B cell (primary cell): ENCODE measurements around the gene COL6A1. TPM values are rescaled to one million over a fixed set of nuclear protein-coding genes. Genes with fewer than 3 reads are reported as not detected.
"Not testable (repeated sequence)": the region's sequence is repeated elsewhere in the genome, so short reads cannot be mapped to it uniquely, and the experiment has no call there.

Source experiments
- ATAC-seq: fragments of 200-7000 bp; cut with Tn5 transposase; one replicate; pipeline ENCODE4 v1.10.0; 2021; ENCODE audit warnings: low read depth, mild to moderate bottlenecking, moderate number of reproducible peaks, moderate library complexity
- CTCF ChIA-PET: fragments of 350-600 bp; sonication (Branson Sonifier 250); formaldehyde crosslinking; loops from one replicate; lab custom pipeline; 2021; ENCODE audit warnings: antibody characterized with exemption, inconsistent platforms; lab: Charles Lee
- POLR2A ChIA-PET: fragments of 350-600 bp; sonication (Branson Sonifier 250); formaldehyde crosslinking; loops from one replicate; lab custom pipeline; 2021; ENCODE audit warnings: antibody characterized with exemption; lab: Charles Lee
- DNase-seq: peaks from one replicate; pipeline ENCODE4 v3.0.0; 2013
- H2AFZ ChIP-seq: 2 replicates; pipeline ENCODE4 v1.6.1; 2012; ENCODE audit warnings: mild to moderate bottlenecking, low read depth, low read length; ENCODE audit not compliant: insufficient read depth, poor library complexity, severe bottlenecking
- H3K27ac ChIP-seq, 2 donors: 1 replicate in 1 of 2; 2 replicates in 1 of 2; pipeline ENCODE4 v1.5.1; 2012 to 2013; ENCODE audit warnings: low read length in 2 of 2, mild to moderate bottlenecking in 2 of 2, moderate library complexity in 1 of 2
- H3K27me3 ChIP-seq, 4 experiments: fragments of 200-600 bp in 1 of 4; sonication (generic) in 1 of 4; replicated peaks in 1 of 4; 1 replicate in 2 of 4; 2 replicates in 2 of 4; pipeline versions ENCODE4 v1.6.1 to v1.7.0; 2013 to 2016; ENCODE audit warnings: low read length in 3 of 4, mild to moderate bottlenecking in 2 of 4, mixed read lengths in 1 of 4, moderate library complexity in 1 of 4; ENCODE audit not compliant: insufficient read depth in 4 of 4, control insufficient read depth in 3 of 4; ENCODE audit errors: control extremely low read depth in 1 of 4
- H3K36me3 ChIP-seq, 2 experiments: replicated peaks in 1 of 2; 1 replicate in 1 of 2; 2 replicates in 1 of 2; pipeline versions ENCODE4 v1.6.1 to v1.7.1; 2013; ENCODE audit warnings: low read length in 1 of 2; ENCODE audit not compliant: insufficient read depth in 2 of 2, control insufficient read depth in 1 of 2; ENCODE audit errors: control extremely low read depth in 1 of 2, extremely low read depth in 1 of 2
- H3K4me1 ChIP-seq, 2 donors: fragments of 200-600 bp in 1 of 2; sonication (generic) in 1 of 2; 1 replicate in 1 of 2; 2 replicates in 1 of 2; pipeline versions ENCODE4 v1.5.1 to v1.6.1; 2013 to 2017; ENCODE audit warnings: low read length in 2 of 2; ENCODE audit not compliant: control insufficient read depth in 2 of 2, insufficient read depth in 2 of 2
- H3K4me2 ChIP-seq: replicated peaks from 2 replicates; pipeline ENCODE3; 2012; ENCODE audit warnings: mild to moderate bottlenecking, low read depth, low read length; ENCODE audit not compliant: poor library complexity, severe bottlenecking
- H3K4me3 ChIP-seq, 5 experiments: fragments of 200-600 bp in 1 of 5; sonication (generic) in 1 of 5; 1 replicate in 3 of 5; 2 replicates in 2 of 5; pipeline versions ENCODE4 v1.5.1 to v1.7.0; 2011 to 2016; ENCODE audit warnings: low read length in 4 of 5, mild to moderate bottlenecking in 4 of 5, low read depth in 2 of 5, control low read depth in 1 of 5, moderate library complexity in 1 of 5; ENCODE audit not compliant: insufficient read depth in 1 of 5; ENCODE audit errors: control extremely low read depth in 1 of 5, extremely low read depth in 1 of 5
- H3K79me2 ChIP-seq: fragments of 200-600 bp; sonication (generic); one replicate; pipeline ENCODE4 v1.6.0; 2016; ENCODE audit warnings: low read length; ENCODE audit not compliant: control insufficient read depth, insufficient read depth
- H3K9ac ChIP-seq: fragments of 200-600 bp; sonication (generic); 2 replicates; pipeline ENCODE4 v1.6.1; 2017; ENCODE audit warnings: mild to moderate bottlenecking, low read length, moderate library complexity
- H3K9me3 ChIP-seq, 3 donors: one replicate each; pipeline versions ENCODE4 v1.6.1 to v1.7.1; 2013; ENCODE audit warnings: low read length in 2 of 3; ENCODE audit not compliant: control insufficient read depth in 2 of 3, insufficient read depth in 1 of 3; ENCODE audit errors: control extremely low read depth in 1 of 3
- H4K20me1 ChIP-seq: 2 replicates; pipeline ENCODE4 v1.6.0; 2012; ENCODE audit warnings: mild to moderate bottlenecking, low read length; ENCODE audit not compliant: insufficient read depth, control insufficient read depth, poor library complexity, severe bottlenecking
- H3K27ac Mint-ChIP-seq: one replicate; pipeline ENCODE4 v1.8.0; 2021; ENCODE audit warnings: mixed read lengths
- H3K27me3 Mint-ChIP-seq: one replicate; pipeline ENCODE4 v1.8.0; 2021; ENCODE audit warnings: mixed read lengths
- H3K4me1 Mint-ChIP-seq: one replicate; pipeline ENCODE4 v1.8.0; 2021; ENCODE audit warnings: mixed read lengths
- H3K4me3 Mint-ChIP-seq: one replicate; pipeline ENCODE4 v1.8.0; 2021; ENCODE audit warnings: mixed read lengths
- H3K9me3 Mint-ChIP-seq: one replicate; pipeline ENCODE4 v1.8.0; 2022; ENCODE audit warnings: mixed read lengths; ENCODE audit not compliant: insufficient read depth
- EZH2 ChIP-seq: IDR thresholded peaks from 2 replicates; pipeline ENCODE4 v1.6.1; 2012; ENCODE audit warnings: borderline replicate concordance, low read depth, mild to moderate bottlenecking, moderate library complexity, low read length; ENCODE audit not compliant: insufficient read depth, poor library complexity, severe bottlenecking
- WGBS: methylation state at CpG from one replicate; pipeline ENCODE4 v1.1.5; 2013; ENCODE audit warnings: missing lambda C conversion rate; ENCODE audit not compliant: insufficient coverage; 5-methylcytosine and 5-hydroxymethylcytosine counted together
- intact Hi-C: fragments of 100-400 bp; cut with micrococcal nuclease; formaldehyde crosslinking; loops from one replicate; pipeline ENCODE4 v1.10.0; 2022
- polyA plus RNA-seq: library from polyadenylated mRNA; depleted of rRNA; stranded (reverse); fragments of >200 nt; gene quantifications from 2 replicates; pipeline ENCODE4 v1.2.3, GENCODE V29; 2012
- total RNA-seq, 2 donors: library from RNA; stranded (reverse); fragments of 120-200 nt in 1 of 2; gene quantifications; 1 replicate in 1 of 2; 2 replicates in 1 of 2; pipeline versions ENCODE4 v1.2.3 to v1.2.4, GENCODE V29; 2013 to 2022
- TF ChIP-seq, protein P1 (sequence below): fragments of 200-600 bp; IDR thresholded peaks from one replicate; pipeline ENCODE4 v1.8.0; 2022; ENCODE audit warnings: antibody characterized with exemption, mild to moderate bottlenecking

Gene COL6A1
- total and polyA plus RNA-seq, 2 donors (not counting 1 experiment from before 2014, with no cell fraction given), result 0.39 to 0.67 TPM

DNA sequence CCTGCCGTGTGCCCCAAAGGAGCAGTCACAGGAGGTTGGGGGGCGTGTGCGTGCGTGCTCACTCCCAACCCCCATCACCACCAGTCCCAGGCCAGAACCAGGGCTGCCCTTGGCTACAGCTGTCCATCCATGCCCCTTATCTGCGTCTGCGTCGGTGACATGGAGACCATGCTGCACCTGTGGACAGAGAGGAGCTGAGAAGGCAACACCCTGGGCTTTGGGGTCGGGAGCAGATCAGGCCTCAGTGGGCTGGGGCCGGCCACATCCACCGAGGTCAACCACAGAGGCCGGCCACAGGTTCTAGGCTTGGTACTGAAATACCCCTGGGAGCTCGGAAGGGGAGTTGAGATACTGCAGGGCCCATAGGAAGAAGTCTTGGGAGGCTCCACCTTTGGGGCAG lies 23.5 kb downstream of the COL6A1 start:
- Mint-ChIP-seq H3K4me3 (no peak overlapping the region), H3K9me3 (peaks cover 3% of the 10 kb centered on the region), H3K27me3 (no peaks in the 10 kb centered on the region), H3K4me1 (no peaks in the 10 kb centered on the region), H3K27ac (no peak overlapping the region)
- intact Hi-C loops, result no loop called here
- Histone ChIP-seq H3K4me1 (no peaks in the 10 kb centered on the region), H3K36me3 (no peaks in the 10 kb centered on the region), H3K9me3 (peaks cover 0 to 66% (median 0%) of the 10 kb centered on the region in 3 donors), H3K4me2 (no peak overlapping the region), H3K4me3 (no peak overlapping the region), H3K27me3 (no peaks in the 10 kb centered on the region), H2AFZ (no peak overlapping the region), H3K27ac (no peak overlapping the region), H3K9ac (no peak overlapping the region), H4K20me1 (no peaks in the 10 kb centered on the region), H3K79me2 (no peaks in the 10 kb centered on the region)
- TF ChIP-seq, protein P1, sequence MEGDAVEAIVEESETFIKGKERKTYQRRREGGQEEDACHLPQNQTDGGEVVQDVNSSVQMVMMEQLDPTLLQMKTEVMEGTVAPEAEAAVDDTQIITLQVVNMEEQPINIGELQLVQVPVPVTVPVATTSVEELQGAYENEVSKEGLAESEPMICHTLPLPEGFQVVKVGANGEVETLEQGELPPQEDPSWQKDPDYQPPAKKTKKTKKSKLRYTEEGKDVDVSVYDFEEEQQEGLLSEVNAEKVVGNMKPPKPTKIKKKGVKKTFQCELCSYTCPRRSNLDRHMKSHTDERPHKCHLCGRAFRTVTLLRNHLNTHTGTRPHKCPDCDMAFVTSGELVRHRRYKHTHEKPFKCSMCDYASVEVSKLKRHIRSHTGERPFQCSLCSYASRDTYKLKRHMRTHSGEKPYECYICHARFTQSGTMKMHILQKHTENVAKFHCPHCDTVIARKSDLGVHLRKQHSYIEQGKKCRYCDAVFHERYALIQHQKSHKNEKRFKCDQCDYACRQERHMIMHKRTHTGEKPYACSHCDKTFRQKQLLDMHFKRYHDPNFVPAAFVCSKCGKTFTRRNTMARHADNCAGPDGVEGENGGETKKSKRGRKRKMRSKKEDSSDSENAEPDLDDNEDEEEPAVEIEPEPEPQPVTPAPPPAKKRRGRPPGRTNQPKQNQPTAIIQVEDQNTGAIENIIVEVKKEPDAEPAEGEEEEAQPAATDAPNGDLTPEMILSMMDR, result no peak
- no peak for TF ChIP-seq EZH2
- WGBS, result 93% methylated on average over 10 of the region's 12 CpGs
- ATAC-seq (no peak), DNase-seq (no peak)
- CTCF ChIA-PET, result no interaction called here
- POLR2A ChIA-PET, result no interaction called here

DNA sequence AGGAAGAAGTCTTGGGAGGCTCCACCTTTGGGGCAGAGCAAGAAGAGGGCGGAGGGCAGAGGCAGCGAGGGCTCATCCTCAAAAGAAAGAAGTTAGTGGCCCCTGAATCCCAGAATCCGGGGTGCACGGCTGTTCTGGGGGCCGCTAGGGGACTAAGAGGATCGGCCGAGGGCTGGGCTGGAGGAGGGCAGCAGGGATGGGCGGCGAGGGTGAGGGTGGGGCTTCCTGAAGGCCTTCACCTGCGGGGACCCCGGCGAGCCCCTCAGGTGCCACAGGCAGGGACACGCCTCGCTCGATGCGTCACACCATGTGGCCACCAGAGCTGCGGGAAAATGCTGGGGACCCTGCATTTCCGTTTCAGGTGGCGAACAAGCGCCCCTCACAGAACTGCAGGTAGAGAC lies 23.9 kb downstream of the COL6A1 start:
- TF ChIP-seq, protein P1, result no peak
- no peak for TF ChIP-seq EZH2
- Histone ChIP-seq H3K4me3 (no peak overlapping the region), H3K27ac (no peak overlapping the region), H3K9me3 (peaks cover 0 to 64% (median 0%) of the 10 kb centered on the region in 3 donors), H3K27me3 (no peaks in the 10 kb centered on the region), H3K4me1 (no peaks in the 10 kb centered on the region), H3K9ac (no peak overlapping the region), H3K79me2 (no peaks in the 10 kb centered on the region), H2AFZ (no peak overlapping the region), H3K36me3 (no peaks in the 10 kb centered on the region), H3K4me2 (no peak overlapping the region), H4K20me1 (no peaks in the 10 kb centered on the region)
- Mint-ChIP-seq H3K4me3 (no peak overlapping the region), H3K4me1 (no peaks in the 10 kb centered on the region), H3K27me3 (no peaks in the 10 kb centered on the region), H3K9me3 (peaks cover 3% of the 10 kb centered on the region), H3K27ac (no peak overlapping the region)
- ChIA-PET CTCF (no interaction called here), POLR2A (no interaction called here)
- WGBS, result 97% methylated on average over 20 of the region's 20 CpGs
- DNase-seq (no peak), ATAC-seq (no peak)
- intact Hi-C loops, result no loop called here

DNA sequence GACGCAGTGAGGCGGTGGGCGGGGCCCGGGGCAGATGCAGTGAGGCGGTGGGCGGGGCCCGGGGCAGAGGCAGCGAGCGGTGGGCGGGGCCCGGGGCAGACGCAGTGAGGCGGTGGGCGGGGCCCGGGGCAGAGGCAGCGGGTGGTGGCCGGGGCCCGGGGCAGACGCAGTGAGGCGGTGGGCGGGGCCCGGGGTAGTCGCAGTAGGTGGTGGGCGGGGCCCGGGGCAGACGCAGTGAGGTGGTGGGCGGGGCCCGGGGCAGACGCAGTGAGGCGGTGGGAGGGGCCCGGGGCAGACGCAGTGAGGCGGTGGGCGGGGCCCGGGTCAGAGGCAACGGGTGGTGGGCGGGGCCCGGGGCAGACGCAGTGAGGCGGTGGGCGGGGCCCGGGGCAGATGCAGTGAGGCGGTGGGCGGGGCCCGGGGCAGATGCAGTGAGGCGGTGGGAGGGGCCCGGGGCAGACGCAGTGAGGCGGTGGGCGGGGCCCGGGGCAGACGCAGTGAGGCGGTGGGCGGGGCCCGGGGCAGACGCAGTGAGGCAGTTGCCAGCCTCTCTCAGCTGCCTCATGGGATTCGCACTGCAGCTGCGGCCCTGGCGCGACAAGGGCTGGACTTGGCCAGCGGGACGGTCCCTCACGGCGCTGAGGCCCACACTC lies 24.4 kb downstream of the COL6A1 start:
- H3K36me3 ChIP-seq, H3K9me3 Mint-ChIP-seq, H3K27ac Mint-ChIP-seq, H3K9ac ChIP-seq, ATAC-seq, H2AFZ ChIP-seq, H3K79me2 ChIP-seq, POLR2A ChIA-PET, H3K4me1 Mint-ChIP-seq, H3K4me1 ChIP-seq, H4K20me1 ChIP-seq, CTCF ChIA-PET, H3K4me3 Mint-ChIP-seq, intact Hi-C loops, H3K27me3 Mint-ChIP-seq, H3K27me3 ChIP-seq, H3K27ac ChIP-seq, H3K4me3 ChIP-seq, DNase-seq, H3K4me2 ChIP-seq: not testable (repeated sequence)
- WGBS, result 97% methylated on average over 33 of the region's 64 CpGs
- H3K9me3 ChIP-seq, result peaks cover 0 to 64% (median 0%) of the 10 kb centered on the region in 3 donors
